Fibroblast of pulmonary artery (primary cell): Measurements from ENCODE around the gene TIMP1.
A peak's percentile ranks its signal among the peaks of the same experiment; 100 is the strongest.

Source experiments
- DNase-seq: peaks from one replicate; pipeline ENCODE4 v3.0.0-alpha.2; 2010; ENCODE audit warnings: low read depth
- H3K4me3 ChIP-seq: replicated peaks from 2 replicates; pipeline ENCODE4 v1.5.1; 2011; ENCODE audit warnings: low read depth, mild to moderate bottlenecking, control low read depth, low read length, moderate library complexity
- TF ChIP-seq, protein P1 (sequence below): IDR thresholded peaks from 2 replicates; pipeline ENCODE4 v1.5.1; 2011; ENCODE audit warnings: mild to moderate bottlenecking, control low read depth, low read length, inconsistent platforms; ENCODE audit errors: missing control alignments

The TIMP1 gene

DNA sequence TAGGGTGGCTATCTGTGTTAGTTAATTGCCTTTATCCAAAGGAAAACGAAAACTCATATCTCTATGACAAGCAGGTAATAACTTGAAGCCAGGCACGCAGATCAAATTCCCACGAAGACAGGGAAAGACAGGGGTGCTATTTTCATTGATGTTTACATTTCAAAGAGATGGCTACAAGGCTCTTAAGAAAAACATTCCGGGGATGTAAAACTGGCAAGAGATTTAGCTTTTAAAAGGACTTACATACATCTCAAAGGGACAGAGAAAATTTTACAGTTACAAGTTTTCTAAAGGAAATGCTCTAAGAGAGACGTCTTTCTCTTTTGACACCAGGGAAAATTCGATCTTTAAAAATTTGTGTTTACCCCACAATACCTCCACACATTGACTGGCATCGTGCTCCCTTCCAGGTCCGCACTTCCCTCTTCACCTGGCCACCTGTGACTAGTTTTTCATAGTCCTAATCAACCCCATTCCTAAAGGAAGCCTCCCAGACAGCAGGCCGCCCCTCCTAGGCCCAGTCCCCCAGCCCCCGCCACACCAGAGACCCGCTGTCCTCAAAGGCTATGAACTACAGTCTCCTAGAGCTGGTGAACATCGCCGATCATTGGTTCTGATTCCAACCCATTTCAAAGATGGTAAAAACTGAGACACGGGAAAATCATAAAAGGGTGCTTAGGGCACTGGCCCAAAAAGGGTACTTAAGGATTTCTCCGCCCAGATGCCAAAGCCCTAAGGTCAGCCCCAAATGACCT is 21.9 kb upstream of the TIMP1 start:
- TF ChIP-seq, protein P1, sequence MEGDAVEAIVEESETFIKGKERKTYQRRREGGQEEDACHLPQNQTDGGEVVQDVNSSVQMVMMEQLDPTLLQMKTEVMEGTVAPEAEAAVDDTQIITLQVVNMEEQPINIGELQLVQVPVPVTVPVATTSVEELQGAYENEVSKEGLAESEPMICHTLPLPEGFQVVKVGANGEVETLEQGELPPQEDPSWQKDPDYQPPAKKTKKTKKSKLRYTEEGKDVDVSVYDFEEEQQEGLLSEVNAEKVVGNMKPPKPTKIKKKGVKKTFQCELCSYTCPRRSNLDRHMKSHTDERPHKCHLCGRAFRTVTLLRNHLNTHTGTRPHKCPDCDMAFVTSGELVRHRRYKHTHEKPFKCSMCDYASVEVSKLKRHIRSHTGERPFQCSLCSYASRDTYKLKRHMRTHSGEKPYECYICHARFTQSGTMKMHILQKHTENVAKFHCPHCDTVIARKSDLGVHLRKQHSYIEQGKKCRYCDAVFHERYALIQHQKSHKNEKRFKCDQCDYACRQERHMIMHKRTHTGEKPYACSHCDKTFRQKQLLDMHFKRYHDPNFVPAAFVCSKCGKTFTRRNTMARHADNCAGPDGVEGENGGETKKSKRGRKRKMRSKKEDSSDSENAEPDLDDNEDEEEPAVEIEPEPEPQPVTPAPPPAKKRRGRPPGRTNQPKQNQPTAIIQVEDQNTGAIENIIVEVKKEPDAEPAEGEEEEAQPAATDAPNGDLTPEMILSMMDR, result no peak
- no peak for DNase-seq
- peak overlapping the region; percentile 74 for H3K4me3 ChIP-seq

DNA sequence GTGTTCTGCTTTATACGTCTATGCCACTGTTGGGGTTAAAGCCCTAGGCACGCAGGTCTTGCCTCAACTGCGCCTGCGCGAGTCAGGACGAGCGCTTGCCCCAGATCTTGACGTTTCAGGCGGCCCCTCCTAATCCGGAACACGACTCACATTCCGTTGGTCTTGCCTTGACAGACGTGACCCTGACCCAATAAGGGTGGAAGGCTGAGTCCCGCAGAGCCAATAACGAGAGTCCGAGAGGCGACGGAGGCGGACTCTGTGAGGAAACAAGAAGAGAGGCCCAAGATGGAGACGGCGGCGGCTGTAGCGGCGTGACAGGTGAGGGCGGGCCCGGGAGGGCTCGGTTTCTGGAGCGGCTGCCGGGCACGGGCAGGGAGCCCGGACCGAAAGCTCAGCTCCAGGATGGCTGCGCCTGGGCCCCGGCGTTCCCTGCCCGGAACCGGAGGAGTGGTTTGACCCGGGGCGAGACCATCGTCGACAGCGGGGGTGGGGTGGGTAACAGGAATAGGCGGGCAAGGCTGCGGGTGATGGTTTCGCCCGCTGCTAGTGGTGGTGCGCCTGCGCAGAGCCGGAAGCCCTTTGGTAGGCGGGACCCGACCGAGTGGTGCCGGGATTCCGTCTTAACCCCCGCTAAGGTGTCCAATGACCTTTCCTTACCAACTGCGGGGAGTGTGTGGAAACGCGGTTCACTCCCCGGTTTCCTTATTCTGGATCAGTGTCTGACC is 21.1 kb upstream of the TIMP1 start, which contains the start of gene ARAF:
ARAF (plus strand) TSS at position 272 of the 725 bp plus-strand sequence. CDS start 1,763 bp downstream, outside the sequence.
- H3K4me3 ChIP-seq, result peak within 1 kb of the TSS; percentile 74
- TF ChIP-seq, protein P1, result no peak
- peak; percentile 99 for DNase-seq

DNA sequence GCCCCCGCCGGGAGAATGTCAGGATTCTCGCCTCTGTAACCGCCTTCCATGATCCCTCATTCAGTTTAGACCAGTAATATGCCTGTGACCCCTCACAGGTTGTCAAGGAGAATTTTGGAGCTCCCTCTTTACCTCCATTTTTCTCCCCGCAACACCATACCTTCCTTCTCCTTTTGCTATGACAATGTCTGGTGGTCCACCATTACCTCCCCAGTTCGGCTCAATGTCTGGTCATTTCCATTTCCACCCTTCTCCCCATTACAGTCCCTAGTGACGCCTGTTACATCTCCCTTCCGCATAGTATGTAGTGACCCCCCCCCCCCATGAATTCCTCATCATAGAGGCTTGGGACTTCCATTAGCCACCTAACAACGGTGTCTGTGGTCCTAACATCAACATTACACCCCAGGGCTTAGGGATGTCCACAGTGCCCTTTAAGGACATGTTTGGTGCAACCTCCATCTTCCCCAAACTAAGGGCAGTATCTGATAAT is 20.5 kb upstream of the TIMP1 start:
- peak overlapping the region; percentile 74 for H3K4me3 ChIP-seq
- DNase-seq, result no peak
- TF ChIP-seq, protein P1, result no peak

DNA sequence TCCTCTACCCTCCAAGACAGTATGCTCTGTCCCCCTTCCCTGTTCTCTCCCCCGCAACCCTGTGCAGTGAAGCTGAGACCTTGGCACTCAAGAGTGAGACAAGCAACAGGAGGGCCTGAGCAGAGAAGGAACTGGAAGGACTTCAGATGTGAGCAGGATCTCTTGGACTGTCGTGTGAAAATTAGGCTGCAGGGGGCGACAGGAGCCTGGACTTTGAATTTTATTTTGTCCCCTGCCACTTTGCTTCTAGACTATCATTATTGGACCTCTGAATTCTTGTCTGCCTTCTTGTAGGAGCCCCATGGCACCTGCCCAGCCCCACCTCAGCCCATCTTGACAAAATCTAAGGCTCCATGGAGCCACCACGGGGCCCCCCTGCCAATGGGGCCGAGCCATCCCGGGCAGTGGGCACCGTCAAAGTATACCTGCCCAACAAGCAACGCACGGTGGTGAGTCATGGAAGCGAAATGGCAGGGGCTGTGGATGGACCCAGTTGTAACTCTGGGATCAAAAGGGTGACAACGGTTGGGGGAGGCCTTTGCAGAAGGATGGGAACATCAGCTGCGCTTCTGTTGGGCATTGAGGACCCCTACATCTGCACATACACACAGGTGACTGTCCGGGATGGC is 19.5 kb upstream of the TIMP1 start:
- DNase-seq, result peak; percentile 62
- TF ChIP-seq, protein P1, result peak; percentile 34
- no peak overlapping the region for H3K4me3 ChIP-seq

DNA sequence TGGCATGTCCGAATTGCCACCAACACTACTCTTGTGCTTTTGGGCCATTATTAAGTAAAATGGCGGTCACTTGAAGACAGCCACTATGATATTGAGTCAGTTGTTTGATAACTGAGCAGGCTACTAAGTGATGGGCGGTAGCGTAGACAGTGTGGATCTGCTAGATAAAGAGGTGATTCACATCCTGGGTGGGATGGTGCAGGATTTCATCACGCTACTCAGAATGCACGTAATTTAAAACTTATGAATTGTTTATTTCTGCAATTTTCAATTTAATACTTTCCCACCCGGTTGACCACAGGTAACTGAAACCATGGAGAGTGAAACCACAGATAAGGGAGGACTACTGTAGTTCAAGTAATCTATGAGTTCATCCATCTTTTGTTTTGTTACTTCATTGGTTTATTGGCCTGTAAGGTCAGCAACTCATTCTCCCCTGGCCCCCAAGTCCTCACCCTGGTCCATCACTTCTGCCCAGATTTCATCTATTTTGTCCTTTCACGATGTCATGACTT is 18.4 kb upstream of the TIMP1 start:
- H3K4me3 ChIP-seq, result no peak overlapping the region
- DNase-seq, result peak; percentile 65
- TF ChIP-seq, protein P1, result no peak

DNA sequence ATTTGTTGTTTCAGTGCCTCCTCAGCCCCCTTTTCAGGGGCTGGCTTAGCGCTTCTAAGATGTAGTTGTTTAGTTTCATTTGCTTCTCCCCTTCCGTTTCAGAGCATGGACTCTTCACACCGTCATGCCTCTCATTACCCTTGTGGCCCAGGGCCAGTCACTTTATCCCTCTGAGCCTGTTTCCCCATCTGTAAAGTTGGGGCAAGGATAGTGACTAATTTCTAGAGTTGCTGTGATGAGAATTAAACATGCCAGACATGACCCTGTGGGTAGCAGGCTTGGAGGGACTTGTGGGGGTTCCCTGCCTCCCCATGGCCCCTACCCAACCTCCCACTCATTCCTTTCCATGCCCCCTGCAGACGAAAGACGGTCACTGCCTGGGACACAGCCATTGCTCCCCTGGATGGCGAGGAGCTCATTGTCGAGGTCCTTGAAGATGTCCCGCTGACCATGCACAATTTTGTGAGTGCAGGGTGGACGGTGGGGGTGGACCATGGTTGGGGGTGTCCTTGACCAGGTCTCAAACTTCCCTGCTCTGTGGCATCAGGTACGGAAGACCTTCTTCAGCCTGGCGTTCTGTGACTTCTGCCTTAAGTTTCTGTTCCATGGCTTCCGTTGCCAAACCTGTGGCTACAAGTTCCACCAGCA is 17.7 kb upstream of the TIMP1 start:
- DNase-seq, result no peak
- H3K4me3 ChIP-seq, result no peak overlapping the region

More for the DNA sequence above, 17.7 kb upstream of the TIMP1 start:
- TF ChIP-seq, protein P1, result no peak
